IPS-NIHi7 (cell line): ENCODE measurements around the gene AUP1.

ENCODE experiments used
- DNase-seq: peaks from one replicate; pipeline ENCODE4 v3.0.0; 2012; ENCODE audit warnings: mixed read lengths; ENCODE audit errors: extremely low spot score

The AUP1 gene

GRCh38 chr2:74514368-74515270 is 14.9 kb downstream of the AUP1 start, which contains the start of gene TLX2:
Gene TLX2, plus strand, starts transcription at chr2:74514450. Its CDS starts 357 bp downstream, at chr2:74514807.
- DNase-seq: no peak

- DNase-seq: peak; percentile 32
These were observed 15.7 kb downstream of the AUP1 start for GRCh38 chr2:74513605-74514367.

DNA sequence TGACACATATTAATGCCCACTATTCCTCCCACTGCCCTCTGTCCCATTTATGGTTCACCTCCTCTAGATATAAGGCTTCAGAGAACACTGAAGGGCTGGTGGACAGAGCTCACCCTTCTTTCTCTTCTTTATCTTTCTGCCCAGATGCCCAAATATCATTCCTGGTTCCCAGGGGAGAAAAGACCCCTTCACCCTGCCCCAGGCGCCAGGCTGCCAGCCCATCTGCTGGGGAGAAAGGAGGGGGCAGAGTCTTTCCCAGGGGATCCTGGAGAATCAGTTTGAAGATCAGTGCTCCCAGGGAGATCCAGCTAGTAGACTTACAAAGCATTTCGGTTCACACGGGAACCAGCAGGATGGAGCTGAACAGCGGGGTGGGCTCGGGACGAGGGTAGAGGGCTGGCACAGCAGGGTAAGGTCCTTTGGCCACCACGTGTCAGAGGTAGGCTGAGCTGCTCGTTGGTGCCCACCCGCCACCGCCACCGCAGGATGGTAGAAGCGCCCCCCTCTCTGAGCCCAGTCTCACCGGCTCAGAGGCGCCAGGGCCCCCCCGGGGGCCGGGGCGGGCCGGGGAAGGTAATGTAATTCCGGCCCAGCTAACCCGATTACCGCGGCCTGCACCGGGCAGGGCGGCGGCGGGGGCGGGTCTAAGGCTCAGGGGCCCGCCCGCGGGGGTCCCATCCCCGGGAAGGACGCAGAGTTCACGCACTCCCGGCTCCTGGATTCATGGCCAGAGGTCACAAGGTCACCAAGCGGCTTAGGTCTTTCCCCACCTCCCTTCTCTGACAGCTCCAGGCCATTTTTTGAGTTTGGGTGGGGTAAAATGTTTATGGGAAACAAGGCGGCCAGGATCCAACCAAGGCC is 16.5 kb downstream of the AUP1 start:
- no peak for DNase-seq

DNA sequence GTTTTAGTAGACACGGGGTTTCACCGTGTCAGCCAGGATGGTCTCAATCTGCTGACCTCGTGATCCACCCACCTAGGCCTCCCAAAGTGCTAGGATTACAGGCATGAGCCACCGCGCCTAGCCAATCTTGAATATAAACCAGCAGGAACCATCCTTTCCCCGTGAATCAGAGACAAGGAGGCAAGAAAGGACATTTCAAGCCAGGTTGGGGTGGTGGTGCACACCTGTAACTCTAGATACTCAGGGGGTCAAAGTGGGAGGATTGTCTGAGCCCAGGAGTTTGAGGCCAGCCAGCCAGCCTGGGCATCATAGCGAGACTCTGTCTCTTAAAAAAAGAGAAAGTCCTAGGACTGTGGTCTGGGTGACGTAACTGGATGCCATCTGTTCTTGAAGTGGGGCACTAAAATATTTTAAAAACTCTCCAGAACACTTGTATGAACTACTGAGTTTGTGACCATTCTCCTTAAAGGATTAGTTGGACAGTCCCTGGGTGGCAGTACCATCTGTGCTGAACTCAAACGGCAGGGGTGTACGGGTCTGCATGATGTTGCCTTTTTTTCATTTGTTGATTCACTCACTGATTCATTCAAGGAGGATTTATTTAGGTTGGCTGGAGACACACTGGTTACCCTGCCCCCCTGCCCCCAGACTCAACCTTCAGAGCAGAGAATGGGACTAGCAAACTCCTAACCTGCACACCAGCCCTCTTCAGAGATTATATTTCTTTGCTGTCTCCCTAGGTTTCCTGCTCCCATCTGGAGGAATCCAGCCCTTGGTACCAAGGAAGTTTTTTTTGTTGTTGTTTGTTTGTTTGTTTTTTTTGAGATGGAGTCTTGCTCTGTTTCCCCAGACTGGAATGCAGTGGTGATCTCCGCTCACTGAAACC is 18.2 kb downstream of the AUP1 start:
- DNase-seq: no peak

DNA sequence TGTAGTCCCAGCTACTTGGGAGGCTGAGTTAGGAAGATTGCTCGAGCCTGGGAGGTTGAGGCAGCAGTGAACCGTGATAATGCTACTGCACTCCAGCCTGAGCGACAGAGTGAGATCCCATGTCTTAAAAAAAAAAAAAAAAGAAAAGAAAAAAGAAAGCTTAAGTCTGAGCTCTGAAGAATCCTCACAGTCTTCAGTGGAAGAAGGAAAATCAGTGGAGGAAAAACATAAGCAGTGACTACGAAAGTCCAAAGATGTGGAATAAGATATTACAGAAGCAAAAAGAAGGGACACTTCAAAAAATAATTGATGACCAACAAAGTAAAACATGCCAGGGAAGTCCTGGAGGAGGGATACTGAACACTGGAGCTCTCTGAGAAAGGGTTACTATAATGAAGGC is 19.2 kb downstream of the AUP1 start:
- no peak for DNase-seq

DNA sequence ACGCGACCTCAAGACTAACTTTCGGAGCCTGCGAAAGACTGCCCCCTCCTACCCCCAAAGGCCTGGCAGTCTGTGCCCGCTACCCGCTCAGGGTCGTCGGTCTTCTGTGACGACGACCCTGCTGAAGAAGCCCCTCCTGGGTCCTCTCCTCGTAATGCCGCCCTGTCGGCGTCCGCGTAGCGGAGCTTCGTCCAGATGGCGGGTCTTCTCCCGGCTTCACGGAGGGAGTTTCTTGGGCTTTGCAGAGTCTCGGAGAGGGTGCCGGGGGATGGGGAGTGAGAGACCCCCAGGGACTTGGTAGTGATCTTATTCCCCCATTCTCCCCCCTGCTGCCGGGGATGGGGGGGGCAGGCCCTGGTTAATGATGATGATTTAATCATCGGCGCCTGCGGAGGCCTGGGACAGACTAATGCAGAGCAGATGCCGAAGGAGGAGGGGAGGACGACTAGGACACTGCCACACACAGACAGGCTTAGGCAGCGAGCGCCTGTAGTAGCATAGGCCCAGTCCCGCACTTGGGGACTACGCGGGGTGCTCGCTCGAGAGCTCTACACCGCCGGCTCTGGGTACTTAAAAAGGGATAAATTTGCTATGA is 21.5 kb downstream of the AUP1 start:
- peak; percentile 35 for DNase-seq

- DNase-seq: peak; percentile 96
These were observed 22.2 kb downstream of the AUP1 start, which contains the start of gene PCGF1 for GRCh38 chr2:74507145-74507925. Gene PCGF1, minus strand, starts transcription at chr2:74507695. Its CDS starts 27 bp downstream, at chr2:74507668.

- no peak for DNase-seq
These were observed 23.9 kb downstream of the AUP1 start for GRCh38 chr2:74505448-74506246.

GRCh38 chr2:74504591-74504990 is 24.9 kb downstream of the AUP1 start:
- no peak for DNase-seq

GRCh38 chr2:74503506-74504475 is 25.7 kb downstream of the AUP1 start:
- DNase-seq: no peak

GRCh38 chr2:74502720-74503505 is 26.6 kb downstream of the AUP1 start:
- DNase-seq: peak; percentile 70

- DNase-seq: no peak
These were observed 27.3 kb downstream of the AUP1 start for GRCh38 chr2:74502147-74502719.

DNA sequence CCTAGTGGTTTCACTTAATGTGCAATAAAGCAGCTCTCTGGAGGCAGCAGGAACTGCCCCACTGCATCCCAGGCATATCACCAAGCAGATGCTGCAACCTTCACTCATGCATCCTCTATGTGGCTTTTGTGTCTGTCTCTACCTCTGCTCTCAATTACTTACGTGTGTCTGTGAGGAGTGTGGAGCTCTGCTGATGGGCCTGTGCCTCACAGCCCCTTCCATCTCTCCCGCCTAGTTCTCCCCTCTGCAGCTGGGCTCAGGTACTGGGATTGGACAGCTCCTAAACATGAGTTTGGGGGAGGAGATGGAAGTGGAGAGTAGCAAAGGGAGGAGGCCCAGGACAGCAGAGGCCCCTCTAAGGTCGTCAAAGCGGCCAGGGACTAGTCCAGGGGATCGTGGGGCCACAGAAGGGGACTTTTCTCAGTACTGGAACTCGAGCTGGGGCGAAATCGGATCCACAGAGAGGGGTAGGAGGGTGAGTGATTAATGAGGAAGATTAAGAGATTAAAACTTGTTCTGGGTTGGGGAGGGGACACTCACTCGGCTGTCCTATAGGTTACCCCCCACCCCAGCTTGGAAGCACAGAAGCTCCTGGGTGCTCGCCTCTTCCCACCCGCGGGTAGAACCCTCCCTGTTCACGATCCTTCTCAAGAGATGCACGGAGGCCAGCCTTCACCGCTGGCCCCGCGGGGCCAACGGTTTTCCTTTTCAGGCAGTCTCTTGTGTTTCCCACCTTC is 28.0 kb downstream of the AUP1 start:
- DNase-seq: peak; percentile 22

DNA sequence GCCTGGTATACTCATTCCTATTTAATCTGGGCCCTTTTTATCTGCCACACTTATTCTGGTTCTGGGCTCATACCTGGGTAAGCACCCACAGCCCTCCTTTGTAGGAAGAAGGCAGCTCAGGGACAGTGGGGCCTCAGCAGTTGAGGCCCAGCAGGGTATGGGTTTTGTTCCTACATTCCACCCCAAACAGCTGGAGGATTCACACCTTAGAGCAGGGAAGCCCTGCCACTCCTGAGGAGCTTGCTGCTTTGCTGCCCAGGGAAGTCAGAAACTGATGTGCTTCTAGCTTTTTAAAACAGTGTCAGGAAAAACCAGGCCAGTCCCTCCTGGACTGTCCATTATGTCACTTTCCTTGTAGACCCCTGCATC is 28.9 kb downstream of the AUP1 start:
- DNase-seq: no peak

DNA sequence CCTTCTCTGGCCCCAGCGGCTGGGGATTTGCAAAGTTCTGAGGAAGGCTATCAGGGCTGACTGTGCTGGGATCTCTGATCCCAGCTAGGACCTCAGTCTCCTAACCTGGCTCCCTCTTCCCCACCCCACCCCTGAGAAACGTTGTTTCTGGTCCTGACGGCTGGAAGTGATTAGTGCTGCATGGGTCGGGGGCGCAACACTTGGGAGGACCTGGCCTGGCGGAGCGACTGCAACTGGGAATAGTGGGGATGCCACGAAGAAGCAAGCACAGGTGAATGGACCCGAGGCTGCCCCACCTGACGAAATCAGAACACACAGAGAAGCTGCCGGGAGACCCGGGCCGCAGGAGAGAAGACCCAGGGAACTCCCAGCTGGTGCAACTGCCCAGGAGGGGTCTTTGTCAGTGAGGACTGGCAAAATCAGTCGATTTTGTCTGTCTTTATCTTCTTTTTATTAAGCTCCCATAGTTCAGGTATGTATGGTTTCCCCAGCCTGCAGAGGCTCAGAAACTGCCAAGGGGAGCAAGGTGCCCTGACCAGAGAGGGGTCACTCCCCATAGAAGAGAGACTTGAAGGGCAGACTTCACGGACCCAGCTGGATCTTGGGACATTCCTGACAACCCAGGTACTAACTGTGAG is 29.4 kb downstream of the AUP1 start:
- DNase-seq: no peak
